ENCODE results near the gene GPATCH3. TPM values are rescaled to one million over a fixed set of nuclear protein-coding genes. Genes with fewer than 3 reads are reported as not detected.
A peak's percentile ranks its signal among the peaks of the same experiment; 100 is the strongest.

GPATCH3 gene
- total RNA-seq, 1 experiment from 2014 or later = 14.8 TPM

GRCh38 chr1:26854906-26855305 lies 45.4 kb downstream of the GPATCH3 start:
- DNase-seq (ENCODE audit: low read depth, low spot score) (no peak), ATAC-seq (no peak)
- no TSS peak for BruUV-seq (replicated peaks)
- Histone ChIP-seq H3K36me3 (ENCODE audit: control insufficient read depth in 1 of 2, insufficient read depth in 2 of 2, low read length in 2 of 2) (peaks cover 8 to 32% of the 10 kb centered on the region in 2 experiments; a peak in 3 of 4 replicates), H3K27me3 (ENCODE audit: insufficient read depth, low read length) (no peaks in the 10 kb centered on the region), H3K4me1 (ENCODE audit: control insufficient read depth in 1 of 2, insufficient read depth in 2 of 2, low read length in 2 of 2) (peaks cover 21 to 73% of the 10 kb centered on the region in 2 experiments), H3K79me2 (ENCODE audit: insufficient read depth, low read length) (no peaks in the 10 kb centered on the region; the same call in 1 of the 2 replicates), H3K27ac (ENCODE audit: low read depth, low read length) (no peak overlapping the region), H2AFZ (ENCODE audit: low read depth, low read length, poor library complexity, severe bottlenecking) (no peak overlapping the region), H3K9ac (ENCODE audit: low read length) (0 out of 2 replicates have a peak overlapping the region, but pooled peaks have one; percentile 31), H3K4me3 (replicated peaks in 1 of 2; ENCODE audit: low read depth in 1 of 2, low read length in 2 of 2) (no peak overlapping the region), H3K9me3 (ENCODE audit: control insufficient read depth in 1 of 2, insufficient read depth in 1 of 2, low read depth in 1 of 2, low read length in 2 of 2) (no peaks in the 10 kb centered on the region), H3K4me2 (ENCODE audit: low read length) (peak overlapping the region; percentile 33; the same call in 1 of the 2 replicates), H3K9me2 (ENCODE audit: insufficient read depth) (no peaks in the 10 kb centered on the region), H4K20me1 (ENCODE audit: insufficient read depth) (no peaks in the 10 kb centered on the region)
- RAD21 ChIA-PET (ENCODE audit: low non-redundant PET in 1 of 2, low total read pairs in 2 of 2, uncharacterized antibody in 2 of 2, unreplicated experiment in 2 of 2) = no interaction called here
- POLR2A ChIA-PET = no interaction called here
- TF ChIP-seq REST (IDR thresholded peaks at IDR 0.05; ENCODE audit: low read depth) (no peak), ZNF274 (IDR thresholded peaks at IDR 0.05; ENCODE audit: low read depth, low read length) (no peak), ZFX (IDR thresholded peaks at IDR 0.05) (no peak), SP1 (IDR thresholded peaks at IDR 0.05; ENCODE audit: low read depth) (no peak), EZH2phosphoT487 (IDR thresholded peaks at IDR 0.05; ENCODE audit: borderline replicate concordance) (no peak), CTCF (IDR thresholded peaks at IDR 0.05 in 2 of 3, conservative IDR thresholded peaks at IDR 0.05 in 1 of 3; ENCODE audit: borderline replicate concordance in 1 of 3, insufficient read depth in 1 of 3, low read depth in 2 of 3, low read length in 2 of 3) (no peak), ATF3 (IDR thresholded peaks at IDR 0.05) (no peak), MAX (IDR thresholded peaks at IDR 0.05) (no peak), TCF7L2 (IDR thresholded peaks at IDR 0.05; ENCODE audit: borderline replicate concordance, extremely low read depth, insufficient read depth, insufficient read length) (no peak), ZBTB33 (IDR thresholded peaks at IDR 0.05; ENCODE audit: extremely low read depth, insufficient replicate concordance, low read length) (no peak)
- CTCF ChIA-PET = interaction anchor here (1.6 to 2.6 kb wide), 2 partner anchors 10 to 18 kb away, joined by 6 to 8 read pairs; no protein-coding TSS in a partner anchor
- intact Hi-C loops (cut with micrococcal nuclease) = no loop called here

Measured in HCT116 (cell line).